Fibroblast of lung (primary cell): Measurements from ENCODE around the gene IQGAP2. TPM values are rescaled to one million over a fixed set of nuclear protein-coding genes. Genes with fewer than 3 reads are reported as not detected.

ENCODE experiments used
- DNase-seq, 2 donors: peaks; one replicate each; pipeline versions ENCODE4 v3.0.0 to v3.0.0-alpha.2; 2010; ENCODE audit warnings: low read depth in 2 of 2
- H2AFZ ChIP-seq: 2 replicates; pipeline ENCODE4 v1.5.1; 2012; ENCODE audit warnings: low read length, control low read depth, inconsistent platforms
- H3K27ac ChIP-seq: 2 replicates; pipeline ENCODE4 v1.5.1; 2011; ENCODE audit warnings: low read length, control low read depth; ENCODE audit not compliant: insufficient read depth
- H3K27me3 ChIP-seq: 2 replicates; pipeline ENCODE4 v1.5.1; 2011; ENCODE audit warnings: mild to moderate bottlenecking, low read length; ENCODE audit not compliant: control insufficient read depth, insufficient read depth
- H3K36me3 ChIP-seq: 2 replicates; pipeline ENCODE4 v1.5.1; 2011; ENCODE audit warnings: low read length; ENCODE audit not compliant: control insufficient read depth, insufficient read depth
- H3K4me1 ChIP-seq: 2 replicates; pipeline ENCODE4 v1.5.1; 2011; ENCODE audit warnings: low read length; ENCODE audit not compliant: control insufficient read depth, insufficient read depth; ENCODE audit errors: extremely low read depth
- H3K4me2 ChIP-seq: 2 replicates; pipeline ENCODE4 v1.5.1; 2011; ENCODE audit warnings: low read length, control low read depth; ENCODE audit not compliant: insufficient read depth; ENCODE audit errors: extremely low read depth
- H3K4me3 ChIP-seq, 4 experiments: fragments of 200-600 bp in 1 of 4; sonication (generic) in 1 of 4; replicated peaks in 1 of 4; 2 replicates each; pipeline ENCODE4 v1.5.1; 2011 to 2016; ENCODE audit warnings: low read length in 4 of 4, low read depth in 3 of 4, mild to moderate bottlenecking in 3 of 4, control low read depth in 2 of 4, inconsistent platforms in 1 of 4, mixed read lengths in 1 of 4; ENCODE audit not compliant: insufficient read depth in 1 of 4; ENCODE audit errors: control extremely low read depth in 1 of 4
- H3K79me2 ChIP-seq: 2 replicates; pipeline ENCODE4 v1.5.1; 2012; ENCODE audit warnings: mild to moderate bottlenecking, low read length, inconsistent platforms; ENCODE audit not compliant: control insufficient read depth, insufficient read depth
- H3K9ac ChIP-seq: 2 replicates; pipeline ENCODE4 v1.5.1; 2011; ENCODE audit warnings: mild to moderate bottlenecking, low read length, control low read depth; ENCODE audit not compliant: insufficient read depth
- H3K9me3 ChIP-seq: 2 replicates; pipeline ENCODE4 v1.5.1; 2012; ENCODE audit warnings: low read depth, low read length; ENCODE audit not compliant: control insufficient read depth, insufficient read depth
- H4K20me1 ChIP-seq: 2 replicates; pipeline ENCODE4 v1.5.1; 2011; ENCODE audit warnings: low read length; ENCODE audit not compliant: control insufficient read depth, insufficient read depth; ENCODE audit errors: extremely low read depth
- CTCF ChIP-seq, 2 donors: IDR thresholded peaks in 1 of 2; conservative IDR thresholded peaks in 1 of 2; 1 replicate in 1 of 2; 2 replicates in 1 of 2; pipeline ENCODE4 v1.5.1; 2011 to 2012; ENCODE audit warnings: low read length in 2 of 2, control low read depth in 1 of 2, inconsistent platforms in 1 of 2, low read depth in 1 of 2, mild to moderate bottlenecking in 1 of 2
- EZH2 ChIP-seq: IDR thresholded peaks from 2 replicates; pipeline ENCODE4 v1.5.1; 2012; ENCODE audit warnings: low read length, control low read depth, mild to moderate bottlenecking; ENCODE audit errors: missing control alignments
- polyA plus RNA-seq, 2 donors: library from polyadenylated mRNA; depleted of rRNA in 1 of 2; stranded (reverse) in 1 of 2; unstranded in 1 of 2; fragments of >200 nt; gene quantifications; 2 replicates each; pipeline ENCODE4 v1.2.1, GENCODE V29; 2011 to 2012; ENCODE audit warnings: missing spikeins in 1 of 2
- total RNA-seq: library from RNA; depleted of rRNA; stranded (reverse); fragments of >200 nt; gene quantifications from 2 replicates; pipeline ENCODE4 v1.2.1, GENCODE V29; 2014

IQGAP2 gene
- total and polyA plus RNA-seq, 2 donors (not counting 1 experiment from before 2014, with no cell fraction given), result 5.1 to 7.9 TPM

GRCh38 chr5:76401801-76402250 is 1.3 kb upstream of the IQGAP2 start:
- Histone ChIP-seq H3K27ac (no peak overlapping the region), H2AFZ (no peak overlapping the region), H4K20me1 (no peaks in the 10 kb centered on the region), H3K9me3 (no peaks in the 10 kb centered on the region), H3K79me2 (no peaks in the 10 kb centered on the region), H3K36me3 (no peaks in the 10 kb centered on the region), H3K4me2 (no peak overlapping the region), H3K27me3 (peaks cover 28% of the 10 kb centered on the region), H3K9ac (no peak overlapping the region), H3K4me3 (peak overlapping the region in 1 of 4 experiments; percentile 17), H3K4me1 (no peaks in the 10 kb centered on the region)
- TF ChIP-seq CTCF (conservative IDR thresholded peaks at IDR 0.05 in 1 of 2, IDR thresholded peaks at IDR 0.05 in 1 of 2; ENCODE audit: low read depth in 1 of 2, low read length in 2 of 2), result no peak
- TF ChIP-seq EZH2, result no peak
- no peak for DNase-seq

DNA sequence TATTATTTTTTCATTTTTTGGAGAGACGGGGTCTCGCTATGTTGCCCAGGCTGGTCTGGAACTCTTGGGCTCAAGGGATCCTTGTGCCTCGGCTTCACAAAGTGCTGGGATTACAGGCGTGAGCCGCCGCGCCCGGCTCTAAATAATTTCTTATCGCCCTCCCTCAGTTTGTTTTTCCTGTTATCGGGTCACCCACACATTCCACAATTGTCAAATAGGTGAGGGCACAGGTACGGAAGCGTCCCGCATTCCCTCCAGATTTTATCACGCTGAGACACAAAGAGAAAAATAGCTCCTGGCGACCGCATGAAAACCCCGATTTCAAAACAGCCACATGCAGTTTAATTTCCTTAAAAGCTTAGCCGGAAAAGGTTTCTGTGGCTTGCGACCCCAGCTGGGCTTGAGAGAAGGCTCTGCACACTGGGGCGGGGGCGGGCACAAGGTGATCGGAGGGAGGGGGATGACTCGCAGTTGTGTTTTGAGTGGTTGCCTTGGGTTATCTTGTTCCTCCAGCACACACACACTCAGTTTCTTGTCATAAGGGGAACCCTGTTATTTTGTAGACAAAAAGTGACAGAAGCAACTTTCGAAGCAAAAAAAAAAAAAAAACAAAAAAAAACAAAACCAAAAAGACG is 717 bp upstream of the IQGAP2 start:
- peak in 1 of 2 donors; percentile 10 for DNase-seq
- Histone ChIP-seq H3K9me3 (no peaks in the 10 kb centered on the region), H3K4me3 (peak overlapping the region; percentile 45 to 72 (median 54)), H3K4me2 (peak overlapping the region; percentile 81), H2AFZ (no peak overlapping the region), H3K9ac (no peak overlapping the region), H3K36me3 (no peaks in the 10 kb centered on the region), H3K4me1 (no peaks in the 10 kb centered on the region), H3K79me2 (no peaks in the 10 kb centered on the region), H4K20me1 (no peaks in the 10 kb centered on the region), H3K27me3 (peaks cover 28% of the 10 kb centered on the region), H3K27ac (no peak overlapping the region)
- TF ChIP-seq CTCF (conservative IDR thresholded peaks at IDR 0.05 in 1 of 2, IDR thresholded peaks at IDR 0.05 in 1 of 2; ENCODE audit: low read depth in 1 of 2, low read length in 2 of 2) (no peak), EZH2 (no peak)

GRCh38 chr5:76403766-76404222 is 709 bp downstream of the IQGAP2 start:
- Histone ChIP-seq H4K20me1 (no peaks in the 10 kb centered on the region), H3K4me2 (no peak overlapping the region), H3K27me3 (peaks cover 28% of the 10 kb centered on the region), H3K9ac (no peak overlapping the region), H3K27ac (no peak overlapping the region), H3K9me3 (no peaks in the 10 kb centered on the region), H2AFZ (no peak overlapping the region), H3K79me2 (no peaks in the 10 kb centered on the region), H3K4me1 (no peaks in the 10 kb centered on the region), H3K36me3 (no peaks in the 10 kb centered on the region), H3K4me3 (peak overlapping the region in 2 of 4 experiments; percentile 28 to 61)
- TF ChIP-seq EZH2 (no peak), CTCF (conservative IDR thresholded peaks at IDR 0.05 in 1 of 2, IDR thresholded peaks at IDR 0.05 in 1 of 2; ENCODE audit: low read depth in 1 of 2, low read length in 2 of 2) (no peak)
- no peak for DNase-seq
